H1 (cell line): ENCODE results near the gene DTD1. TPM values are rescaled to one million over a fixed set of nuclear protein-coding genes. Genes with fewer than 3 reads are reported as not detected.
A peak's percentile ranks its signal among the peaks of the same experiment; 100 is the strongest.

Source experiments
- CHD7 ChIP-seq: fragments of 300-600 bp; sonication (generic); IDR thresholded peaks from 2 replicates; pipeline ENCODE4 v1.7.1; 2012; ENCODE audit warnings: low read length, moderate library complexity, mild to moderate bottlenecking, inconsistent platforms; ENCODE audit not compliant: insufficient replicate concordance
- CREB1 ChIP-seq: IDR thresholded peaks from 2 replicates; pipeline ENCODE4 v1.6.1; 2012; ENCODE audit warnings: inconsistent platforms
- EZH2 ChIP-seq: fragments of 200-600 bp; sonication (generic); IDR thresholded peaks from 2 replicates; pipeline ENCODE4 v1.7.1; 2012; ENCODE audit warnings: low read depth, mild to moderate bottlenecking, moderate library complexity, low read length, inconsistent platforms; ENCODE audit not compliant: severe bottlenecking
- HDAC2 ChIP-seq, 2 experiments: fragments of 300-600 bp in 1 of 2; sonication (generic) in 1 of 2; IDR thresholded peaks; 2 replicates each; pipeline ENCODE4 v1.6.1; 2011 to 2012; ENCODE audit warnings: low read depth in 2 of 2, low read length in 2 of 2, mild to moderate bottlenecking in 2 of 2, moderate library complexity in 2 of 2, borderline replicate concordance in 1 of 2, inconsistent platforms in 1 of 2
- JUN ChIP-seq: IDR thresholded peaks from 2 replicates; pipeline ENCODE4 v1.6.1; 2011; ENCODE audit warnings: low read depth, mild to moderate bottlenecking, improper control_type of control experiment, low read length
- JUND ChIP-seq: IDR thresholded peaks from 2 replicates; pipeline ENCODE4 v1.6.1; 2011; ENCODE audit warnings: mild to moderate bottlenecking, improper control_type of control experiment, low read length
- KDM1A ChIP-seq: fragments of 200-600, 300-600 bp; sonication (generic); IDR thresholded peaks from 2 replicates; pipeline ENCODE4 v1.7.1; 2016; ENCODE audit warnings: mild to moderate bottlenecking, low read length, borderline replicate concordance
- POLR2A ChIP-seq, 2 experiments: IDR thresholded peaks; 1 replicate in 1 of 2; 2 replicates in 1 of 2; pipeline ENCODE4 v1.6.1; 2011; ENCODE audit warnings: low read depth in 2 of 2, low read length in 2 of 2, mild to moderate bottlenecking in 2 of 2; ENCODE audit errors: control extremely low read depth in 1 of 2
- SIRT6 ChIP-seq: IDR thresholded peaks from one replicate; pipeline ENCODE4 v1.7.1; 2012; ENCODE audit warnings: low read length, inconsistent platforms
- TBP ChIP-seq: IDR thresholded peaks from 2 replicates; pipeline ENCODE4 v1.6.1; 2011; ENCODE audit warnings: low read depth, low read length, improper control_type of control experiment
- polyA plus RNA-seq, 7 experiments: library from polyadenylated mRNA; depleted of rRNA in 3 of 7; stranded (reverse) in 5 of 7; unstranded in 2 of 7; fragments of >200 nt in 5 of 7; fragments of 200-250 nt in 2 of 7; gene quantifications; 1 replicate in 5 of 7; 2 replicates in 1 of 7; 4 replicates in 1 of 7; pipeline versions ENCODE4 v1.2.1 to v1.2.3, GENCODE V29; 2011 to 2013; ENCODE audit warnings: missing spikeins in 2 of 7, mixed read lengths in 2 of 7
- total RNA-seq: library from RNA; stranded (reverse); fragmentation: NEBNext Ultra II Directional; extraction: Animal tissue kit (Norgen Biotek cat#: 25700); gene quantifications from 2 replicates; pipeline ENCODE4 v1.2.1, GENCODE V29; 2021
- TF ChIP-seq, protein P1 (sequence below): IDR thresholded peaks from 2 replicates; pipeline ENCODE4 v1.6.1; 2011; ENCODE audit warnings: low read length, improper control_type of control experiment

Gene DTD1
- total and polyA plus RNA-seq, 2 of the 8 experiments (the other 6 are each of a cell fraction or from before 2014, with no cell fraction given) = 49.7 to 66.6 TPM

DNA sequence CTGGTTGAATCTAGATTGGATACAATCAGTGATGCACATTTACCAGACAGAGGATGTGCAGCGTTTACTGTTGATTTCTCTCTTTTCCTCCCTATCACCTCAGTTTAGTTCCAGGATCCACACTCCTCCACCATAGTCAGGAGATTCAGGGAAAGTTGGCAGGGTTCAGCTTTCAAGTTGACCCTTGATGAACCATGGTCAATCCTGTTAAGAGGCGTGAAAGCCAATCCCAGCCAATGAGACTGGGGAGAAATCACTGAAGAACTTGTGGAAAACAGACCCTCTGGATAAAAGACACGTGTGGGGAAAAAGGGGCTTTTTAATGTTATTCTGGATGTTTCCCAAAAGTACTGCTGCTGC lies 206.6 kb downstream of the DTD1 start (continued):
- TF ChIP-seq CHD7 (no peak), TBP (no peak), JUND (no peak), KDM1A (no peak), SIRT6 (no peak), HDAC2 (IDR thresholded peaks at IDR 0.05; ENCODE audit: borderline replicate concordance in 1 of 2, low read depth in 2 of 2, low read length in 2 of 2) (no peak), POLR2A (IDR thresholded peaks at IDR 0.05; ENCODE audit: control extremely low read depth in 1 of 2, low read depth in 2 of 2, low read length in 2 of 2) (peak in 1 of 2 experiments; percentile 13; a peak in 1 of 3 replicates), JUN (no peak), CREB1 (no peak), EZH2 (no peak)
- TF ChIP-seq, protein P1, sequence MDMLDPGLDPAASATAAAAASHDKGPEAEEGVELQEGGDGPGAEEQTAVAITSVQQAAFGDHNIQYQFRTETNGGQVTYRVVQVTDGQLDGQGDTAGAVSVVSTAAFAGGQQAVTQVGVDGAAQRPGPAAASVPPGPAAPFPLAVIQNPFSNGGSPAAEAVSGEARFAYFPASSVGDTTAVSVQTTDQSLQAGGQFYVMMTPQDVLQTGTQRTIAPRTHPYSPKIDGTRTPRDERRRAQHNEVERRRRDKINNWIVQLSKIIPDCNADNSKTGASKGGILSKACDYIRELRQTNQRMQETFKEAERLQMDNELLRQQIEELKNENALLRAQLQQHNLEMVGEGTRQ = no peak
